A549 (cell line): ENCODE measurements around the gene MACROD1. TPM values are rescaled to one million over a fixed set of nuclear protein-coding genes. Genes with fewer than 3 reads are reported as not detected.

Source experiments
- ATAC-seq, 2 experiments: fragments of 200-7000 bp in 1 of 2; fragments of >200 bp in 1 of 2; cut with Nextera tagmentation in 1 of 2; cut with Tn5 transposase in 1 of 2; 3 replicates each; pipeline versions ENCODE4 v1.8.0 to v1.9.1; 2018 to 2020; ENCODE audit warnings: mild to moderate bottlenecking in 1 of 2, moderate library complexity in 1 of 2
- CTCF ChIA-PET: fragments of 300-600 bp; sonication (Branson Sonifier 250); formaldehyde crosslinking; extraction: SDS; loops from one replicate; lab custom pipeline; 2021; ENCODE audit warnings: antibody characterized with exemption, inconsistent platforms; lab: Yijun Ruan, JAX
- POLR2A ChIA-PET: fragments of 350-600 bp; formaldehyde crosslinking; extraction: SDS; loops from one replicate; lab custom pipeline; 2021; ENCODE audit warnings: antibody characterized with exemption, inconsistent platforms; lab: Yijun Ruan, JAX
- DNase-seq, 2 experiments: peaks; one replicate each; pipeline versions ENCODE4 v3.0.0 to v3.0.0-alpha.2; 2011 to 2016; ENCODE audit warnings: low read depth in 1 of 2, low spot score in 1 of 2
- FAIRE-seq: peaks from 2 replicates; lab custom pipeline; 2011; peaks lifted over from hg19 to GRCh38; lab: Jason Lieb, UNC
- H3K27ac ChIP-seq, 2 experiments: fragments of >200 bp; sonication (Bioruptor Twin); formaldehyde crosslinking; 3 replicates each; pipeline ENCODE4 v1.5.1; 2016 to 2017
- H3K4me1 ChIP-seq: fragments of >200 bp; sonication (Bioruptor Twin); formaldehyde crosslinking; 3 replicates; pipeline ENCODE4 v1.6.1; 2016
- H3K4me2 ChIP-seq: fragments of >200 bp; sonication (Bioruptor Twin); formaldehyde crosslinking; 3 replicates; pipeline ENCODE4 v1.6.1; 2016
- H3K4me3 ChIP-seq: fragments of >200 bp; sonication (Bioruptor Twin); formaldehyde crosslinking; 3 replicates; pipeline ENCODE4 v1.5.1; 2016
- H3K9me3 ChIP-seq: fragments of >200 bp; sonication (Bioruptor Twin); formaldehyde crosslinking; 3 replicates; pipeline ENCODE4 v1.6.1; 2016
- CBX8 ChIP-seq: fragments of 200-600 bp; sonication (generic); IDR thresholded peaks from 2 replicates; pipeline ENCODE4 v1.6.1; 2016
- CEBPB ChIP-seq, 2 experiments: fragments of >200 bp in 1 of 2; sonication (Bioruptor Twin) in 1 of 2; formaldehyde crosslinking in 1 of 2; IDR thresholded peaks; 2 replicates each; pipeline ENCODE4 v1.6.1; 2012 to 2016
- EHMT2 ChIP-seq: fragments of 200-600 bp; sonication (generic); IDR thresholded peaks from 2 replicates; pipeline ENCODE4 v1.6.1; 2016; ENCODE audit warnings: antibody characterized with exemption, low read depth, mild to moderate bottlenecking, moderate library complexity
- ESRRA ChIP-seq: fragments of 150-350 bp; IDR thresholded peaks from 2 replicates; pipeline ENCODE4 v1.6.1; 2014; ENCODE audit warnings: mild to moderate bottlenecking, low read length, borderline replicate concordance
- FOSB ChIP-seq: fragments of 250-450 bp; sonication (Bioruptor Pico); IDR thresholded peaks from 2 replicates; pipeline ENCODE4 v1.5.0; 2020; ENCODE audit warnings: mild to moderate bottlenecking, moderate library complexity
- HDAC2 ChIP-seq: fragments of 200-600 bp; sonication (generic); IDR thresholded peaks from 2 replicates; pipeline ENCODE4 v1.6.1; 2016
- HOXB5 ChIP-seq: fragments of 250-450 bp; sonication (Bioruptor Pico); IDR thresholded peaks from 2 replicates; pipeline ENCODE4 v1.5.0; 2020; ENCODE audit warnings: mild to moderate bottlenecking, moderate library complexity
- KDM1A ChIP-seq: fragments of 200-600 bp; sonication (generic); IDR thresholded peaks from 2 replicates; pipeline ENCODE4 v1.6.1; 2016; ENCODE audit warnings: low read depth, mild to moderate bottlenecking
- MYC ChIP-seq: IDR thresholded peaks from 2 replicates; pipeline ENCODE4 v1.6.1; 2012; ENCODE audit warnings: mild to moderate bottlenecking, inconsistent platforms, low read length, improper control_type of control experiment, borderline replicate concordance
- NFE2L2 ChIP-seq: fragments of 150-350 bp; conservative IDR thresholded peaks from 2 replicates; pipeline ENCODE4 v1.6.1; 2014; ENCODE audit warnings: low read length
- POLR2A ChIP-seq: IDR thresholded peaks from 2 replicates; pipeline ENCODE4 v1.6.1; 2012; ENCODE audit warnings: mild to moderate bottlenecking, low read length
- POLR2AphosphoS2 ChIP-seq: conservative IDR thresholded peaks from 2 replicates; pipeline ENCODE4 v1.6.1; 2012; ENCODE audit warnings: low read length, improper control_type of control experiment, inconsistent platforms
- SMC3 ChIP-seq: fragments of >200 bp; sonication (Bioruptor Twin); formaldehyde crosslinking; IDR thresholded peaks from 3 replicates; pipeline ENCODE4 v1.6.1; 2018; ENCODE audit warnings: inconsistent platforms
- ZFP36 ChIP-seq: fragments of 450-650 bp; IDR thresholded peaks from 2 replicates; pipeline ENCODE4 v1.6.1; 2014; ENCODE audit warnings: borderline replicate concordance; ENCODE audit not compliant: partially characterized antibody
- ZSCAN20 ChIP-seq: fragments of 250-450 bp; sonication (Bioruptor Pico); IDR thresholded peaks from 2 replicates; pipeline ENCODE4 v1.8.0; 2022; ENCODE audit warnings: mild to moderate bottlenecking, moderate library complexity
- WGBS: methylation state at CpG from one replicate; pipeline ENCODE4 v1.1.6; 2017; ENCODE audit errors: missing lambda C conversion rate; 5-methylcytosine and 5-hydroxymethylcytosine counted together
- polyA plus RNA-seq, 4 experiments: library from polyadenylated mRNA; depleted of rRNA in 3 of 4; stranded (reverse); fragments of >200 nt; fragmentation: RNase III in 1 of 4; extraction: RNeasy Plus Mini Kit Qiagen cat#74134 plus additional on column Dnase treatment in 1 of 4; gene quantifications; 2 replicates in 3 of 4; 3 replicates in 1 of 4; pipeline ENCODE4 v1.2.3, GENCODE V29; 2011 to 2017
- TF ChIP-seq, protein P1 (sequence below): fragments of 250-450 bp; sonication (Bioruptor Pico); IDR thresholded peaks from 2 replicates; pipeline ENCODE4 v1.5.0; 2021; ENCODE audit warnings: mild to moderate bottlenecking, moderate library complexity, borderline replicate concordance
- TF ChIP-seq, protein P2 (sequence below): IDR thresholded peaks from 2 replicates; pipeline ENCODE4 v1.6.1; 2012
- TF ChIP-seq, protein P3 (sequence below): fragments of 200-600 bp; sonication (generic); IDR thresholded peaks from 2 replicates; pipeline ENCODE4 v1.6.1; 2016; ENCODE audit warnings: antibody characterized with exemption, mild to moderate bottlenecking, moderate library complexity

Gene MACROD1
- polyA plus RNA-seq, 2 of the 4 experiments (the other 2 are of a cell fraction): 15.1 to 16.6 TPM

DNA sequence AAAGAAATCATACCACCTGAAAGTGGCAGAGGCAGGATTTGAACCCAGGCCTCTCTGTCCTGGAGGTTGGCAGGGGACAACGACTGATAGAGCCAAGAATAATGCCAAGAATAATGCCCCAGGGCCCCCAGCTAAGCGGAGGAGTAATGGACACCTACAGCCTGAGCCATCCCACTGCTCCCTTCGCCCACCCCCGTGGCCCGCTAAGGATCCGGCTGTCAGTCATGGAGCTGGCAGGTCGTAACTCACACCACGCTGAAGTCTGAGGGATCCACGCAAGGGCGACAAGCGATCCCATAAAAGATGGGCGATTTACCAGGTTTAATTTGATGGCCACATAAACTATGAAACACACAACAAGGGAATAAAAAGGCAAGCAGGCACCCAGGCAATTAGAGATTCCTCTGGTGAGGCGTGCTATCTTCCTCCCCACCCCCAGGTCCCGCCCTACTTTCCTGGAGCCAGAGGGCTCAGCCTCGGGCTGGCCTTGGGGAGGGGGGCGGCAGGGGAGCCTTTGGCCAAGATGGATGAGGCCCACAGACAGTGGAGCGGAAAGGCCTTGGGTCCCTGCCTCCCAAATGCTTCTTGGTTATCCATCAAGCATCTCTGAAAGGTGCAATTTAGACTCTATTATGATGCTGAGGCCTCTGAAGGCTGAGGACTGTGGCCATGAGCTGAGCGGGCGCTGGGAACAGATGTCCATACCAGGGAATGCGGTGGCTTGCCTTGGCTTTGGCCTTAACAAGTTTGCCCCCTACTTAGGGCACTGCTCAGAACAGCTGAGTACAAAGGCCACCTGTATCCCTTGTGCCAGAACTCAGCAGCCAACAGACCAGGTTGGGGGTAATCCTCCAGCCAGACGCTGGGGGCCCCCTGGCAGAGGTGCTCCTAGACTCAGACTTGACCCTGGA lies 55.2 kb downstream of the MACROD1 start:
- no peak overlapping the region for H3K27ac ChIP-seq
- peak in 1 of 2 experiments; percentile 37; a peak in 3 of 6 replicates for ATAC-seq
- 73% methylated on average over 21 of the region's 21 CpGs for WGBS
- H3K4me3 ChIP-seq: no peak overlapping the region
- no peaks in the 10 kb centered on the region for H3K9me3 ChIP-seq
- CTCF ChIA-PET: interaction anchor here (0.6 to 1.3 kb wide), 2 partner anchors 40 to 190 kb away, joined by 3 read pairs; no protein-coding TSS in a partner anchor
- no peak overlapping the region for H3K4me2 ChIP-seq
- H3K4me1 ChIP-seq: no peaks in the 10 kb centered on the region
- TF ChIP-seq ZSCAN20 (CRISPR knock-in tag) (no peak), ZFP36 (no peak), HDAC2 (no peak), NFE2L2 (no peak), FOSB (CRISPR knock-in tag) (no peak), CBX8 (no peak), CEBPB (IDR thresholded peaks at IDR 0.05) (no peak), POLR2AphosphoS2 (no peak), EHMT2 (no peak), SMC3 (no peak)
- TF ChIP-seq, protein P1, sequence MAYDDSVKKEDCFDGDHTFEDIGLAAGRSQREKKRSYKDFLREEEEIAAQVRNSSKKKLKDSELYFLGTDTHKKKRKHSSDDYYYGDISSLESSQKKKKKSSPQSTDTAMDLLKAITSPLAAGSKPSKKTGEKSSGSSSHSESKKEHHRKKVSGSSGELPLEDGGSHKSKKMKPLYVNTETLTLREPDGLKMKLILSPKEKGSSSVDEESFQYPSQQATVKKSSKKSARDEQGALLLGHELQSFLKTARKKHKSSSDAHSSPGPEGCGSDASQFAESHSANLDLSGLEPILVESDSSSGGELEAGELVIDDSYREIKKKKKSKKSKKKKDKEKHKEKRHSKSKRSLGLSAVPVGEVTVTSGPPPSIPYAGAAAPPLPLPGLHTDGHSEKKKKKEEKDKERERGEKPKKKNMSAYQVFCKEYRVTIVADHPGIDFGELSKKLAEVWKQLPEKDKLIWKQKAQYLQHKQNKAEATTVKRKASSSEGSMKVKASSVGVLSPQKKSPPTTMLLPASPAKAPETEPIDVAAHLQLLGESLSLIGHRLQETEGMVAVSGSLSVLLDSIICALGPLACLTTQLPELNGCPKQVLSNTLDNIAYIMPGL (CRISPR knock-in tag): no peak
- TF ChIP-seq, protein P2, sequence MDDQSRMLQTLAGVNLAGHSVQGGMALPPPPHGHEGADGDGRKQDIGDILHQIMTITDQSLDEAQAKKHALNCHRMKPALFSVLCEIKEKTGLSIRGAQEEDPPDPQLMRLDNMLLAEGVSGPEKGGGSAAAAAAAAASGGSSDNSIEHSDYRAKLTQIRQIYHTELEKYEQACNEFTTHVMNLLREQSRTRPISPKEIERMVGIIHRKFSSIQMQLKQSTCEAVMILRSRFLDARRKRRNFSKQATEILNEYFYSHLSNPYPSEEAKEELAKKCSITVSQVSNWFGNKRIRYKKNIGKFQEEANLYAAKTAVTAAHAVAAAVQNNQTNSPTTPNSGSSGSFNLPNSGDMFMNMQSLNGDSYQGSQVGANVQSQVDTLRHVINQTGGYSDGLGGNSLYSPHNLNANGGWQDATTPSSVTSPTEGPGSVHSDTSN: no peak
- TF ChIP-seq, protein P3, sequence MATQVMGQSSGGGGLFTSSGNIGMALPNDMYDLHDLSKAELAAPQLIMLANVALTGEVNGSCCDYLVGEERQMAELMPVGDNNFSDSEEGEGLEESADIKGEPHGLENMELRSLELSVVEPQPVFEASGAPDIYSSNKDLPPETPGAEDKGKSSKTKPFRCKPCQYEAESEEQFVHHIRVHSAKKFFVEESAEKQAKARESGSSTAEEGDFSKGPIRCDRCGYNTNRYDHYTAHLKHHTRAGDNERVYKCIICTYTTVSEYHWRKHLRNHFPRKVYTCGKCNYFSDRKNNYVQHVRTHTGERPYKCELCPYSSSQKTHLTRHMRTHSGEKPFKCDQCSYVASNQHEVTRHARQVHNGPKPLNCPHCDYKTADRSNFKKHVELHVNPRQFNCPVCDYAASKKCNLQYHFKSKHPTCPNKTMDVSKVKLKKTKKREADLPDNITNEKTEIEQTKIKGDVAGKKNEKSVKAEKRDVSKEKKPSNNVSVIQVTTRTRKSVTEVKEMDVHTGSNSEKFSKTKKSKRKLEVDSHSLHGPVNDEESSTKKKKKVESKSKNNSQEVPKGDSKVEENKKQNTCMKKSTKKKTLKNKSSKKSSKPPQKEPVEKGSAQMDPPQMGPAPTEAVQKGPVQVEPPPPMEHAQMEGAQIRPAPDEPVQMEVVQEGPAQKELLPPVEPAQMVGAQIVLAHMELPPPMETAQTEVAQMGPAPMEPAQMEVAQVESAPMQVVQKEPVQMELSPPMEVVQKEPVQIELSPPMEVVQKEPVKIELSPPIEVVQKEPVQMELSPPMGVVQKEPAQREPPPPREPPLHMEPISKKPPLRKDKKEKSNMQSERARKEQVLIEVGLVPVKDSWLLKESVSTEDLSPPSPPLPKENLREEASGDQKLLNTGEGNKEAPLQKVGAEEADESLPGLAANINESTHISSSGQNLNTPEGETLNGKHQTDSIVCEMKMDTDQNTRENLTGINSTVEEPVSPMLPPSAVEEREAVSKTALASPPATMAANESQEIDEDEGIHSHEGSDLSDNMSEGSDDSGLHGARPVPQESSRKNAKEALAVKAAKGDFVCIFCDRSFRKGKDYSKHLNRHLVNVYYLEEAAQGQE: no peak
- POLR2A ChIA-PET: no interaction called here
- no peak for DNase-seq
- FAIRE-seq: no peak

DNA sequence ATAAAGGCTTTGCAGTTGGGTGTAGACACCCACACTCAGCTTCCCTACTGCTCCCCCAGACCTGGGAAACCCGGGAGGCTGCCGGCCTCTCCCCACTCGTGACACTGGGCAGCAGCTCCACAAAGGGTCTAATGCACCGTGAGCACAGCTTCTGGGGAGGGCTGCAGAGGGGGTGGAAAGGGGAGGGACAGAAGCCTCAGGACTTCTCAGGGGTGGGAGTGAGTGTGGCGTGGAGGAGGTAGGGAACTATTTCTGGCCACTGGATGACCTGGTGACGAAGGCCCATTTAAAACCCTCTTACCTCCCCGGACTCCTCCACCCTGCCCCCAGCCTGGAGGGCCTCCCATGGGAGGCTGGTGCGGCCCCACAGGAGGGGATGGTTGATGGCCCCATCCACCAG lies 56.6 kb downstream of the MACROD1 start:
- no peaks in the 10 kb centered on the region for H3K9me3 ChIP-seq
- CTCF ChIA-PET: interaction anchor here (1.0 to 1.8 kb wide), 5 partner anchors 9 to 43 kb away, joined by 3 to 5 read pairs (median 4); no protein-coding TSS in a partner anchor
- no peak for ATAC-seq
- H3K27ac ChIP-seq: no peak overlapping the region
- TF ChIP-seq, protein P1 (CRISPR knock-in tag): no peak
- TF ChIP-seq POLR2A (no peak), MYC (no peak), ESRRA (no peak), KDM1A (no peak), CBX8 (no peak), HOXB5 (no peak)
- no peak overlapping the region for H3K4me3 ChIP-seq
- H3K4me2 ChIP-seq: no peak overlapping the region
- no peaks in the 10 kb centered on the region for H3K4me1 ChIP-seq
- FAIRE-seq: no peak
- POLR2A ChIA-PET: no interaction called here
- no peak for DNase-seq
- WGBS: 79% methylated on average over 8 of the region's 8 CpGs
